Stimulated activated naive CD8-positive, alpha-beta T cell treated with anti-CD3 and anti-CD28 coated beads, Interleukin-15, Interleukin-2, amounts not matched to agents 100 ng/mL and 50 ng/mL, for 24 hours (primary cell): ENCODE results near the gene TMEM212.
"Not testable (repeated sequence)": the region's sequence is repeated elsewhere in the genome, so short reads cannot be mapped to it uniquely, and the experiment has no call there.

Source experiments
- H3K27ac Mint-ChIP-seq: one replicate; pipeline ENCODE4 v1.8.0; 2021; ENCODE audit warnings: mild to moderate bottlenecking, mixed read lengths
- H3K27me3 Mint-ChIP-seq: one replicate; pipeline ENCODE4 v1.8.0; 2021; ENCODE audit warnings: mixed read lengths
- H3K36me3 Mint-ChIP-seq: one replicate; pipeline ENCODE4 v1.8.0; 2021; ENCODE audit warnings: low read depth, mixed read lengths
- H3K4me1 Mint-ChIP-seq: one replicate; pipeline ENCODE4 v1.8.0; 2021; ENCODE audit warnings: low read depth, mixed read lengths
- H3K4me3 Mint-ChIP-seq: one replicate; pipeline ENCODE4 v1.8.0; 2021; ENCODE audit warnings: mild to moderate bottlenecking, mixed read lengths
- H3K9me3 Mint-ChIP-seq: one replicate; pipeline ENCODE4 v1.8.0; 2021; ENCODE audit warnings: mixed read lengths

TMEM212 gene

GRCh38 chr3:171809861-171810628 lies 33.1 kb upstream of the TMEM212 start, which contains the start of gene PLD1:
Gene PLD1, minus strand, starts transcription at chr3:171810483. Its CDS starts 72,432 bp downstream, at chr3:171738051.
- Mint-ChIP-seq H3K4me3 (peak within 1 kb of the TSS; percentile 81), H3K27ac (peak within 1 kb of the TSS; percentile 36), H3K36me3 (no peaks in the 10 kb centered on the region), H3K4me1 (peaks cover 31% of the 10 kb centered on the region), H3K27me3 (peaks cover 47% of the 10 kb centered on the region), H3K9me3 (no peaks in the 10 kb centered on the region)

GRCh38 chr3:171810629-171811294 lies 32.4 kb upstream of the TMEM212 start:
- Mint-ChIP-seq H3K4me3 (peak overlapping the region; percentile 74), H3K27ac (no peak overlapping the region), H3K4me1 (peaks cover 31% of the 10 kb centered on the region), H3K9me3 (no peaks in the 10 kb centered on the region), H3K36me3 (no peaks in the 10 kb centered on the region), H3K27me3 (peaks cover 50% of the 10 kb centered on the region)

- H3K27ac Mint-ChIP-seq = no peak overlapping the region
- no peak overlapping the region for H3K4me3 Mint-ChIP-seq
- peaks cover 31% of the 10 kb centered on the region for H3K4me1 Mint-ChIP-seq
Observed at GRCh38 chr3:171811295-171811912, 31.7 kb upstream of the TMEM212 start.

GRCh38 chr3:171811913-171812335 lies 31.2 kb upstream of the TMEM212 start:
- H3K27ac Mint-ChIP-seq = no peak overlapping the region
- H3K36me3 Mint-ChIP-seq = no peaks in the 10 kb centered on the region
- no peak overlapping the region for H3K4me3 Mint-ChIP-seq
- peaks cover 31% of the 10 kb centered on the region for H3K4me1 Mint-ChIP-seq
- no peaks in the 10 kb centered on the region for H3K9me3 Mint-ChIP-seq
- peaks cover 61% of the 10 kb centered on the region for H3K27me3 Mint-ChIP-seq

More at GRCh38 chr3:171811295-171811912, 31.7 kb upstream of the TMEM212 start:
- peaks cover 56% of the 10 kb centered on the region for H3K27me3 Mint-ChIP-seq
- no peaks in the 10 kb centered on the region for H3K36me3 Mint-ChIP-seq
- H3K9me3 Mint-ChIP-seq = no peaks in the 10 kb centered on the region

- no peak overlapping the region for H3K4me3 Mint-ChIP-seq
- no peaks in the 10 kb centered on the region for H3K9me3 Mint-ChIP-seq
- no peak overlapping the region for H3K27ac Mint-ChIP-seq
- peaks cover 54% of the 10 kb centered on the region for H3K27me3 Mint-ChIP-seq
- no peaks in the 10 kb centered on the region for H3K36me3 Mint-ChIP-seq
- H3K4me1 Mint-ChIP-seq = peaks cover 29% of the 10 kb centered on the region
Observed at GRCh38 chr3:171812811-171813210, 30.3 kb upstream of the TMEM212 start.

- Mint-ChIP-seq H3K36me3 (no peaks in the 10 kb centered on the region), H3K4me1 (peaks cover 28% of the 10 kb centered on the region), H3K27ac (peak overlapping the region; percentile 59), H3K27me3 (peaks cover 52% of the 10 kb centered on the region), H3K9me3 (no peaks in the 10 kb centered on the region), H3K4me3 (no peak overlapping the region)
Observed at GRCh38 chr3:171813278-171813896, 29.8 kb upstream of the TMEM212 start.

GRCh38 chr3:171813897-171814460 lies 29.2 kb upstream of the TMEM212 start:
- Mint-ChIP-seq H3K27ac (peak overlapping the region; percentile 59), H3K27me3 (peaks cover 52% of the 10 kb centered on the region), H3K4me3 (peak overlapping the region; percentile 9), H3K9me3 (no peaks in the 10 kb centered on the region), H3K4me1 (peaks cover 28% of the 10 kb centered on the region), H3K36me3 (no peaks in the 10 kb centered on the region)

- not testable (repeated sequence) for H3K9me3 Mint-ChIP-seq, H3K4me3 Mint-ChIP-seq, H3K36me3 Mint-ChIP-seq, H3K27ac Mint-ChIP-seq
- peaks cover 22% of the 10 kb centered on the region for H3K4me1 Mint-ChIP-seq
- H3K27me3 Mint-ChIP-seq = peaks cover 48% of the 10 kb centered on the region
Observed at GRCh38 chr3:171814662-171815061, 28.5 kb upstream of the TMEM212 start.

GRCh38 chr3:171815973-171816595 lies 27.1 kb upstream of the TMEM212 start:
- Mint-ChIP-seq H3K9me3 (no peaks in the 10 kb centered on the region), H3K4me1 (peaks cover 17% of the 10 kb centered on the region), H3K4me3 (no peak overlapping the region), H3K27ac (no peak overlapping the region), H3K27me3 (peaks cover 42% of the 10 kb centered on the region), H3K36me3 (no peaks in the 10 kb centered on the region)

- no peak overlapping the region for H3K4me3 Mint-ChIP-seq
- no peaks in the 10 kb centered on the region for H3K36me3 Mint-ChIP-seq
- peaks cover 27% of the 10 kb centered on the region for H3K4me1 Mint-ChIP-seq
- H3K9me3 Mint-ChIP-seq = no peaks in the 10 kb centered on the region
- no peak overlapping the region for H3K27ac Mint-ChIP-seq
- peaks cover 33% of the 10 kb centered on the region for H3K27me3 Mint-ChIP-seq
Observed at GRCh38 chr3:171817074-171817800, 25.9 kb upstream of the TMEM212 start.

- H3K36me3 Mint-ChIP-seq = no peaks in the 10 kb centered on the region
- H3K4me1 Mint-ChIP-seq = peaks cover 10% of the 10 kb centered on the region
- no peak overlapping the region for H3K4me3 Mint-ChIP-seq
- H3K27ac Mint-ChIP-seq = no peak overlapping the region
- no peaks in the 10 kb centered on the region for H3K9me3 Mint-ChIP-seq
- H3K27me3 Mint-ChIP-seq = peaks cover 28% of the 10 kb centered on the region
Observed at GRCh38 chr3:171821044-171821443, 22.1 kb upstream of the TMEM212 start.

- Mint-ChIP-seq H3K9me3 (no peaks in the 10 kb centered on the region), H3K4me1 (peaks cover 10% of the 10 kb centered on the region)
Observed at GRCh38 chr3:171821778-171822358, 21.3 kb upstream of the TMEM212 start.

GRCh38 chr3:171822431-171823106 lies 20.6 kb upstream of the TMEM212 start:
- H3K4me3 Mint-ChIP-seq = no peak overlapping the region
- no peaks in the 10 kb centered on the region for H3K9me3 Mint-ChIP-seq
- no peak overlapping the region for H3K27ac Mint-ChIP-seq
- no peaks in the 10 kb centered on the region for H3K36me3 Mint-ChIP-seq
- H3K4me1 Mint-ChIP-seq = peaks cover 15% of the 10 kb centered on the region
- H3K27me3 Mint-ChIP-seq = peaks cover 28% of the 10 kb centered on the region

More at GRCh38 chr3:171821778-171822358, 21.3 kb upstream of the TMEM212 start:
- Mint-ChIP-seq H3K27ac (no peak overlapping the region), H3K36me3 (no peaks in the 10 kb centered on the region), H3K4me3 (no peak overlapping the region), H3K27me3 (peaks cover 25% of the 10 kb centered on the region)
